Measurements from ENCODE around the gene PSME2.

DNA sequence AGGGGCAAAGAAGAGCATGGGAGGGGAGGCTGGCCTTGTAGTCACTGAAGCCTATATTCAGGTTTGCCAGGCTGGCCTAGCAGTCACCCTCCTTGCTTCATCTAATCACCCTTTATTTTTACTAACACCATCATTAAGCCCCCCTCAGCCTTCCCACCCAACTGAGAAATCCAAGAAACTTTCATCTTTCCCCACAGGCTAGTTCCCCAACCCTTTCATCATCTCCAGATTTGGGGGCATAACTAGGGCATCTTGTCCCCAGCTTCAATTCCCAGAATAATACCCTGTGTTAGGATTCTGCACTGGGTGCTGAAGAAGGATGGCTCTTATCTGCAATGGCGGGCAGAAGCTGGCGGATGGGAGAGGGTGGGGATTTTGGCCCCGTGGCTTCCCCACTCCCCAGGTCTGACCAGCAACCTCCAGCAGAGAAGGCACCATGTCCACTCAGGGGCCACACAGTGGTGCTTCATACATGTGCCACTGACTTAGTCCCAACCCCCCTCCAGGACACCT lies 45.4 kb downstream of the PSME2 start:
- TF ChIP-seq, protein P1, sequence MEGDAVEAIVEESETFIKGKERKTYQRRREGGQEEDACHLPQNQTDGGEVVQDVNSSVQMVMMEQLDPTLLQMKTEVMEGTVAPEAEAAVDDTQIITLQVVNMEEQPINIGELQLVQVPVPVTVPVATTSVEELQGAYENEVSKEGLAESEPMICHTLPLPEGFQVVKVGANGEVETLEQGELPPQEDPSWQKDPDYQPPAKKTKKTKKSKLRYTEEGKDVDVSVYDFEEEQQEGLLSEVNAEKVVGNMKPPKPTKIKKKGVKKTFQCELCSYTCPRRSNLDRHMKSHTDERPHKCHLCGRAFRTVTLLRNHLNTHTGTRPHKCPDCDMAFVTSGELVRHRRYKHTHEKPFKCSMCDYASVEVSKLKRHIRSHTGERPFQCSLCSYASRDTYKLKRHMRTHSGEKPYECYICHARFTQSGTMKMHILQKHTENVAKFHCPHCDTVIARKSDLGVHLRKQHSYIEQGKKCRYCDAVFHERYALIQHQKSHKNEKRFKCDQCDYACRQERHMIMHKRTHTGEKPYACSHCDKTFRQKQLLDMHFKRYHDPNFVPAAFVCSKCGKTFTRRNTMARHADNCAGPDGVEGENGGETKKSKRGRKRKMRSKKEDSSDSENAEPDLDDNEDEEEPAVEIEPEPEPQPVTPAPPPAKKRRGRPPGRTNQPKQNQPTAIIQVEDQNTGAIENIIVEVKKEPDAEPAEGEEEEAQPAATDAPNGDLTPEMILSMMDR (IDR thresholded peaks at IDR 0.05), result no peak
- TF ChIP-seq EP300 (IDR thresholded peaks at IDR 0.05; ENCODE audit: low read depth) (no peak), POLR2A (IDR thresholded peaks at IDR 0.05) (no peak)

All from transverse colon (tissue), 3 donors.